GM12872 (cell line): ENCODE results near the gene MAP4K3.

Experiments
- TF ChIP-seq, protein P1 (sequence below): IDR thresholded peaks from 3 replicates; pipeline ENCODE4 v1.5.1; 2011; ENCODE audit warnings: low read depth, mild to moderate bottlenecking, low read length, moderate library complexity; ENCODE audit not compliant: insufficient read depth

Gene MAP4K3

DNA sequence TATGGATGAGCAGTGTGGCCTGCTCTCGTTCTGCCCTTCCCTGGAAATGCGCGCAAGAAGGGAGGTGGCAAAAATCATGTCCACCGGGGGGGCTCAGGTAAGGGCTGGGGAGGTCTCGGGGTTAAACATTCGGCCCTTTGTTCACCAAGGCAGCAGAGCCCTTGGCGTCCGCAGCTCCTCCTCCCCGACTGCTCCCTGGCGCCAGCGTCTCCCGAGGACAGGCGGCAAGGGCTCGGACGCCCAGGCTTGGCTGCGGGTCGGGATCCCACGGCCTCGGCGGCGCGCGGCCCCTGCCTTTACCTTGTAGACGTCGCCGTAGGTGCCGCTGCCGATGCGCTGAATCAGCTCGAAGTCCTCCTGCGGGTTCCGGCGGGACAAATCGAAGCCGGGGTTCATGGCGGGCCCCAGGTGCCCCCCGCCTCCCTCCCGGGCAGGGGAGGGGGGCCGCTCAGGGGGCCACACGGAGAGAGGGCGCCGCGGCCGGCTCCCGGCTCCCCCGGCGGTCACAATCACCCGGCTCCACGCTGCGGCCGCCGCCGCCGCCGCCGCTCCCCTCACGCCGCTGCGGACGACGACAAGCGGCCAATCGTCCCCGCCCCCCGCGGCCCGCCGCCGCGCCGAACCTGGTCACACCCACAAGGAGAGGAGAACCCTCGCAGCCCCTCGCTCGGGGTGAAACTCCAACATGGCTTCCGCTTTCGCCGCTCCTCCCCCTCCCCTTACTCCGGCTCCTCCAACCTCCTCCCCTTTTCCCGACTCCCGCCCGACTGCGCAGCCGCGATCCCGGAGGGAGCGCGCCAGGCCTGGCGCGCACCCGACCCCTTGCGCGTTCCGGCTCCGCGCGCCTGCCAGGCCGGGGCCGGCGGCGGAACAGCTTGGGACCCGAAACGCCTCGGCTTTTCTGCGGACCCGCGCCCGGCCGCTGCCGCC, at the start of gene MAP4K3:
Gene MAP4K3, minus strand, starts transcription at position 694 of the 930 bp plus-strand sequence. Its CDS starts 298 bp downstream, at position 396.
- TF ChIP-seq, protein P1, sequence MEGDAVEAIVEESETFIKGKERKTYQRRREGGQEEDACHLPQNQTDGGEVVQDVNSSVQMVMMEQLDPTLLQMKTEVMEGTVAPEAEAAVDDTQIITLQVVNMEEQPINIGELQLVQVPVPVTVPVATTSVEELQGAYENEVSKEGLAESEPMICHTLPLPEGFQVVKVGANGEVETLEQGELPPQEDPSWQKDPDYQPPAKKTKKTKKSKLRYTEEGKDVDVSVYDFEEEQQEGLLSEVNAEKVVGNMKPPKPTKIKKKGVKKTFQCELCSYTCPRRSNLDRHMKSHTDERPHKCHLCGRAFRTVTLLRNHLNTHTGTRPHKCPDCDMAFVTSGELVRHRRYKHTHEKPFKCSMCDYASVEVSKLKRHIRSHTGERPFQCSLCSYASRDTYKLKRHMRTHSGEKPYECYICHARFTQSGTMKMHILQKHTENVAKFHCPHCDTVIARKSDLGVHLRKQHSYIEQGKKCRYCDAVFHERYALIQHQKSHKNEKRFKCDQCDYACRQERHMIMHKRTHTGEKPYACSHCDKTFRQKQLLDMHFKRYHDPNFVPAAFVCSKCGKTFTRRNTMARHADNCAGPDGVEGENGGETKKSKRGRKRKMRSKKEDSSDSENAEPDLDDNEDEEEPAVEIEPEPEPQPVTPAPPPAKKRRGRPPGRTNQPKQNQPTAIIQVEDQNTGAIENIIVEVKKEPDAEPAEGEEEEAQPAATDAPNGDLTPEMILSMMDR, result no peak

GRCh38 chr2:39486071-39486470, 49.0 kb upstream of the MAP4K3 start:
- TF ChIP-seq, protein P1, result no peak

DNA sequence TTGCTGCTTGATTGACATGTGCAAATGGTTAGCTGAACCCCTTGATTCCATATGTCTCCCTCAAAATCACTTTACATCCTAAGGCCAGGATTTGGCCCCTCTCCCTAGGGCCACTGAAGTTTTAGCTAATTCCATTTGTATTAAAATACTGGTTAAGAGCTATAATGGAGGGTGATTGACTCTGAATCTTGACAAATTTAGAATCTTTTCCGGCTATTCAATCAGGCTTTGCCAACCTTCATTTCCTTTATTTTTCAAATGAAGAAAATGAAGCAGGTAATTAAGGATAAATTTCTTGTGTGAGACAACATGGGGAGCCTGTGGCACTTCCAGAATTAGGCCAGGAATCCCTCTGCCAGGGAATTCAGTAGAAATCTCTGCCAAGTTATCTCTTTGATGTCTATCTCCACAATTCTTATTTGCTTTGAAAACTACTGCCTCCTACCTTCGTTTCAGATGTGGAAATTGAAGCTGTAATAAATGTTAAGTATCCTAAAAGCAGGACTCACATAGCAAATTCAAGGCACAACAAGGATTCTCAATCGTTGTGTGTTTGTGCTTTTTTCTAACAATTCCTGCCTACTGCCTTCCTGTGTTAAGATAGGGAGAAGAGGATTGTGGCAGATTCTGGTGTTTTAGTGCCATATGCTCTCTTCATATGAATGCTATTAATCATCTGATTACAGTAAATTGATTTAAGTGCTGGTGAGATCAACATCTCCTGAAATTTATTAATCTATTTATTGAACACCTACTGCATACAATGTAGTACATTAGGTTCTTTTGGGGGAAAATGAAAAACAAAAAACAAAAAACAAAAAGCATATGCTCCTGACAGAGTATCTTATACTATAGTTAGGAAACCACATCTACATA, 47.8 kb upstream of the MAP4K3 start:
- TF ChIP-seq, protein P1, result no peak

DNA sequence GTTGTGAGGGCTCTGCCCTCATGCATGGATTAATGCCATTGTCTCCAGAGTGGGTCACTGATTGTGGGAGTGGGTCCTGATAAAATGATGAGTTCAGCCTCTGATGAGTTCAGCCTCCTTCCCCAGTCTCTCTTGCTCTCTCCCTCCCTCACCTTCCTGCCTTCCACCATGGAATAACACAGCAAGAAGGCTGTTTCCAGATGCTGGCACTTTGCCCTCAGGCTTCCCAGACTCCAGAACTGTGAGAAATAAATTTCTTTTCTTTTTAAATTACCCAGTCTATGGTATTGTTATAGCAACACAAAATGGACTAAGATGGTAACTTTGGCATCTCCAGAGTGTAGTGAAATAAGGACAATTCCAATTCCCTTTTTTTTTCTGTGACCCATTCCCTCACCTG, 47.1 kb upstream of the MAP4K3 start:
- TF ChIP-seq, protein P1, result no peak

DNA sequence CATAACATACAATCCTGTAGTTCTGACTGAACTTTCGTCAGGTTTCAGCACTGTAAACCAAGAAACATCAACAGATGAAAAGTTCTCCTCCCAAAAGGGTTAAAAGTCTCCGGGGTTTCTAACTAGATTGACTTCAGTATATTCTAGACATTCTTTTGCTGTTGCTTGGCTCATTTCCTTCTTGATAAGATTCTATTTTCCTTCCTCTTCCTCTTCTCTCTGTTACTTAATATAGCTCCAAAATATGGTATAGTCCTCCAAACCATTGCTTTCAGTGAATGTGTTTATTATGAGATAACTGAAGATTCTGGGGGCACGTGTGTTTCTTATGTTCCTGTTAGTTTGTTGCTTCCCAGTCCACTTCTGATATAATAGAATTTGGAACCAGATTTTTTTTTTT, 46.4 kb upstream of the MAP4K3 start:
- TF ChIP-seq, protein P1, result no peak

DNA sequence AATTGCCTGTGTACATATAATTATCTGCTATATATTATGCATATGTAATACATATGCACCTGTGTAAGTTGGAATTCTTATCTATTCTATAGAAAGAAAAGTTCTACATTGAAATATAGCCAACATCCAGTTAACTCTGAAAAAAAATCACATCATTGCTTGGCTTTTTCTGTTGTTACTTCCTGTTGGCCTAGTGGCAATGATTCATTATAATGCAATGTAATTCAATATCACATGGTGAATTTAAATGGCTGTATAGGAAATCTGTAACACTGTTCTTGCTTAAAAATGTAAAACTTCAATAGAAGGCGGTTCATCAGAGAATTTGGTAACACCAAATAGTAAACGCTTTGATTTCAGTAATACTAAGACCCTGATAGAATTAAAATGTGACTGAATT, 44.5 kb upstream of the MAP4K3 start:
- TF ChIP-seq, protein P1, result no peak

DNA sequence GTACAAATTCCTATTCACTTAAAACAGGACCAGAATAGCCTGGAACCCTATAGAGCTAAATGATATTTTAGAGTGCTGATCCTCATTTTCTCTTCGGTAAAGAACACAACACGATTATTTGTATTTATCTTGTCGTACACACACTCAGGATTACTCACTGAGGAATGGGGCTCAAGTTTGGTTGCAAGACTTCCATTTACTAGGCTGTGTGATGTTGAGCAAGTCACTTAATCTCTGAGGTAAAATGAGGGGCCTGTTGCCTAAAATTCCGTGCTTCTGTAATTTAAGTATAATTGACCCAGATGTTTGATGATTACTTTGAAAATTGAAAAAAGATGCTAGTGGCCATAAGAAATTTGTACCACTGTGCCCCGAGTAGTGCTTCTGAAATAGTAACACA, 42.6 kb upstream of the MAP4K3 start:
- TF ChIP-seq, protein P1, result no peak
